GM18861 (cell line): ENCODE measurements around the gene PLXDC2.

Source experiments
- ATAC-seq: cut with Tn5 transposase; IDR thresholded peaks from one replicate; pipeline ENCODE4 v1.9.1; 2021; ENCODE audit not compliant: unreplicated experiment

PLXDC2 gene

DNA sequence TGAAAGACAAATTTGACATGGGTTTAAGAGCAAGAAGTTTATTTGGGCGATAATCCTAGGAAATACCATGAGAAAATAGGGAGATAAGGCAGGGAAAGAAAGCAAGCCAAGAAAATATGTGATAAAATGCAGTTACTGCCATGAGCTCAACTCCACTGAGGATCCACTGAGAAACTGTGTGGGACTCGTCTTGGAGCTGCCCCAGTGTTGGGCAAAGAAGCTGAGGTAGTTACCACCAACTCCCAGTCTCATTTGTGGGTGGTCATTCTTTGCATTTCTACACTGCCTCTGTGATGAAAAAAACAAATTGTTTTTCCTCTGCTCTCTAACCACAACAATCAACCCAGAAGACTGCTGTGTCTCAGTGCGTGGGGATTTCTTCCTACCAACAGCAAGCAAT, 498.2 kb downstream of the PLXDC2 start:
- no peak for ATAC-seq

GRCh38 chr10:20327954-20328353, 511.7 kb downstream of the PLXDC2 start:
- no peak for ATAC-seq

GRCh38 chr10:20330246-20330645, 514.0 kb downstream of the PLXDC2 start:
- no peak for ATAC-seq

- ATAC-seq, result no peak
Observed at GRCh38 chr10:20334559-20334958, 518.3 kb downstream of the PLXDC2 start.
